ENCODE results near the gene MINDY4B.

The MINDY4B gene

DNA sequence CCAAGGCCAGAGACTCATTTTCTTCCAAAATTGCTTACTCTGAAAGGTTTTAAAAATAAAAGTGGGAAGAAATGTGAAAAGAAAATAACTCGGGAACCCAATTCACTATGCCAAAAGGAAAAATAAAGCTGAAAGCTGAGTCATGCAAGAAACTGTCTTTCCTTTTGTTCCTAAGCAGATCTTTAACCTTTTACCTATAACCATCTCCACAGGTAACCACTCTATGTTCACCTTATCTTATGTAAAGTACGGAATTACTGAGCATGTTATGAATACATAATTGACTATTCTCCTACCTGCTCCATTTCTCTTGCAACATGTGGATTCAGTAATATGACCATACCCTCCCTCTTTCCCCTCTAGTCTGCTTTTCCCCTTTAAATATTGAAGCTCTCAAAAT lies 62.0 kb downstream of the MINDY4B start:
- peaks cover 12% of the 10 kb centered on the region for H3K27me3 Mint-ChIP-seq (ENCODE audit: low read depth, poor library complexity)
- peaks cover 19% of the 10 kb centered on the region for H3K9me3 Mint-ChIP-seq
- H3K4me3 Mint-ChIP-seq: no peak overlapping the region
- peaks cover 25% of the 10 kb centered on the region for H3K4me1 Mint-ChIP-seq
- DNase-seq: no peak
- peaks cover 10% of the 10 kb centered on the region for H3K36me3 Mint-ChIP-seq (ENCODE audit: low read depth)
- H3K27ac Mint-ChIP-seq: no peak overlapping the region
- TF ChIP-seq, protein P1, sequence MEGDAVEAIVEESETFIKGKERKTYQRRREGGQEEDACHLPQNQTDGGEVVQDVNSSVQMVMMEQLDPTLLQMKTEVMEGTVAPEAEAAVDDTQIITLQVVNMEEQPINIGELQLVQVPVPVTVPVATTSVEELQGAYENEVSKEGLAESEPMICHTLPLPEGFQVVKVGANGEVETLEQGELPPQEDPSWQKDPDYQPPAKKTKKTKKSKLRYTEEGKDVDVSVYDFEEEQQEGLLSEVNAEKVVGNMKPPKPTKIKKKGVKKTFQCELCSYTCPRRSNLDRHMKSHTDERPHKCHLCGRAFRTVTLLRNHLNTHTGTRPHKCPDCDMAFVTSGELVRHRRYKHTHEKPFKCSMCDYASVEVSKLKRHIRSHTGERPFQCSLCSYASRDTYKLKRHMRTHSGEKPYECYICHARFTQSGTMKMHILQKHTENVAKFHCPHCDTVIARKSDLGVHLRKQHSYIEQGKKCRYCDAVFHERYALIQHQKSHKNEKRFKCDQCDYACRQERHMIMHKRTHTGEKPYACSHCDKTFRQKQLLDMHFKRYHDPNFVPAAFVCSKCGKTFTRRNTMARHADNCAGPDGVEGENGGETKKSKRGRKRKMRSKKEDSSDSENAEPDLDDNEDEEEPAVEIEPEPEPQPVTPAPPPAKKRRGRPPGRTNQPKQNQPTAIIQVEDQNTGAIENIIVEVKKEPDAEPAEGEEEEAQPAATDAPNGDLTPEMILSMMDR (IDR thresholded peaks at IDR 0.05): no peak

GRCh38 chr3:150840802-150841515 lies 64.3 kb downstream of the MINDY4B start:
- Mint-ChIP-seq H3K4me3 (no peak overlapping the region), H3K27ac (no peak overlapping the region), H3K36me3 (ENCODE audit: low read depth) (peaks cover 10% of the 10 kb centered on the region), H3K4me1 (peaks cover 25% of the 10 kb centered on the region), H3K27me3 (ENCODE audit: low read depth, poor library complexity) (peaks cover 12% of the 10 kb centered on the region), H3K9me3 (peaks cover 41% of the 10 kb centered on the region)
- TF ChIP-seq, protein P1 (IDR thresholded peaks at IDR 0.05): no peak
- no peak for DNase-seq

GRCh38 chr3:150830745-150831144 lies 74.5 kb downstream of the MINDY4B start:
- Mint-ChIP-seq H3K4me3 (no peak overlapping the region), H3K9me3 (peaks cover 9% of the 10 kb centered on the region), H3K27me3 (ENCODE audit: low read depth, poor library complexity) (peaks cover 5% of the 10 kb centered on the region), H3K4me1 (peaks cover 51% of the 10 kb centered on the region), H3K27ac (peak overlapping the region; percentile 84), H3K36me3 (ENCODE audit: low read depth) (peaks cover 6% of the 10 kb centered on the region)
- TF ChIP-seq, protein P1 (IDR thresholded peaks at IDR 0.05): no peak
- no peak for DNase-seq

DNA sequence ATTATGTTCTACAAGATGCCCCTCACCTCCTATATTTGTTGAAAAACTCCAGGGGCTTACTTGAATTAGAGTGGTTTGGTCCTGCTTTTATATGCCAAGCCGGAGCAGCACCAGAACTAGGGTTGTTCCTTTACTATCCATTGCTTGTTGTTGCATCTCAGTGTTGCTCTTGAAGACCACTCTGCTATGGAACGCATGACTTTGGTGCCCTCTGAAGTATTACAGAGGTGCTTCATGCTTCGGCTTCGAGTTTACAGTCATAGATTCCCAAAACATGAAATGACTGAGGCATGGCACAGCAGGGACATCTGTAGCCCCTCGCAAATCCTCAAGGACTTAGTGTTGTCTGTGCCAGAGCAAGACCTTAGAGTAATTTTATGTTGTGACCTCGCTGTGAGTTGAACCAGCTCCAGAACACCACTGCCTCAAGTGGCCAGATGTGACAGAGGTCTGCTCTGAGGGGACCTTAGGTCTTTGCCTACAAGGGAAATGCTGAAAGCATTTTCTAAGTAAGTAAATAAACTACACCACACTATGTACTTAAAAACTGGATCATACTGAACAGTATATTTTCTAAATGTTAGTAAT lies 75.1 kb downstream of the MINDY4B start:
- no peak for DNase-seq
- Mint-ChIP-seq H3K9me3 (peaks cover 3% of the 10 kb centered on the region), H3K27ac (no peak overlapping the region), H3K27me3 (ENCODE audit: low read depth, poor library complexity) (peaks cover 5% of the 10 kb centered on the region), H3K4me3 (no peak overlapping the region), H3K4me1 (peaks cover 56% of the 10 kb centered on the region), H3K36me3 (ENCODE audit: low read depth) (peaks cover under 1% of the 10 kb centered on the region)
- TF ChIP-seq, protein P1 (IDR thresholded peaks at IDR 0.05): peak; percentile 26

GRCh38 chr3:150829408-150829807 lies 75.8 kb downstream of the MINDY4B start:
- Mint-ChIP-seq H3K4me3 (no peak overlapping the region), H3K27ac (no peak overlapping the region), H3K4me1 (peaks cover 60% of the 10 kb centered on the region), H3K36me3 (ENCODE audit: low read depth) (no peaks in the 10 kb centered on the region), H3K27me3 (ENCODE audit: low read depth, poor library complexity) (peaks cover 5% of the 10 kb centered on the region), H3K9me3 (no peaks in the 10 kb centered on the region)
- DNase-seq: no peak
- TF ChIP-seq, protein P1 (IDR thresholded peaks at IDR 0.05): no peak

GRCh38 chr3:150828997-150829396 lies 76.2 kb downstream of the MINDY4B start:
- Mint-ChIP-seq H3K36me3 (ENCODE audit: low read depth) (no peaks in the 10 kb centered on the region), H3K4me3 (no peak overlapping the region), H3K4me1 (peaks cover 60% of the 10 kb centered on the region), H3K27me3 (ENCODE audit: low read depth, poor library complexity) (peaks cover 5% of the 10 kb centered on the region), H3K27ac (no peak overlapping the region), H3K9me3 (no peaks in the 10 kb centered on the region)
- TF ChIP-seq, protein P1 (IDR thresholded peaks at IDR 0.05): no peak
- DNase-seq: no peak
